ENCODE measurements around the gene HECTD4.
"Not testable (repeated sequence)": the region's sequence is repeated elsewhere in the genome, so short reads cannot be mapped to it uniquely, and the experiment has no call there.

Gene HECTD4

DNA sequence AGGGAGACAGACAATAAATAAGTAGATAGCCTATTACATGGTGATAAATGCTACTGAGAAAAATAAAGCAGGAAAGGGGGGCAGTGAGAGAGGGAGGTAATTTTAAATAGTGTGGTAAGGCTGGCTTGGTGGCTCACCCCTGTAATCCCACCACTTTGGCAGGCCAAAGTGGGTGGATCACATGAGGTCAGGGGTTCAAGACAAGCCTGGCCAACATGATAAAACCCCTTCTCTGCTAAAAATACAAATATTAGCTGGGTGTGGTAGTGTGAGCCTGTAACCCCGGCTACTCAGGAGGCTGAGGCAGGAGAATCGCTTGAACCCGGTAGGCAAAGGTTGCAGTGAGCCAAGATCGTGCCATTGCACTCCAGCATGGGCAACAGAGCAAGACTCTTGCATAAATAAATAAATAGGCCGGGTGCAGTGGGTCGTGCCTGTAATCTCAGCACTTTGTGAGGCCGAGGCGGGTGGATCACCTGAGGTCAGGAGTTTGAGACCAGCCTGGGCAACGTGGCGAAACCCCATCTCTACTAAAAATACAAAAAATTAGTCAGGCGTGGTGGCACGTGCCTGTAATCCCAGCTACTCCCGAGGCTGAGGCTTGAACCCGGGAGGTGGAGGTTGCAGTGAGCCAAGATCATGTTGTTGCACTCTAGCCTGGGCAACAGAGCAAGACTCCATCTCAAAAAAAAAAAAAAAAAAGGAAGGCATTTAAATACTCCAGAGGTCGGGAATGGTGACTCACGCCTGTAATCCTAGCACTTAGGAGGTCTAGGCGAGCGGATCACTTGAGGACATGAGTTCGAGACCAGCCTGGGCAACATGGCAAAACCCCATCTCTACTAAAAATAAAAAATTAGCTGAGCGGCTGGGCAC is 271.2 kb downstream of the HECTD4 start:
- DNase-seq: not testable (repeated sequence)

Measured in activated CD4-positive, alpha-beta T cell treated with anti-CD3 and anti-CD28 coated beads, Interleukin-2, amount 50 U/mL, for 1 hour (primary cell).